Amygdala (tissue), 56 donors: ENCODE data around the gene STUM.
A peak's percentile ranks its signal among the peaks of the same experiment; 100 is the strongest.

ENCODE experiments used
- DNase-seq, 56 donors: peaks; one replicate each; lab custom pipeline; 2025; lab: John Stamatoyannopoulos, UW

The STUM gene

GRCh38 chr1:226646870-226647449 is 98.4 kb downstream of the STUM start:
- no peak for DNase-seq

- no peak for DNase-seq
Observed at GRCh38 chr1:226647719-226648118, 99.2 kb downstream of the STUM start.

GRCh38 chr1:226648421-226648820 is 99.9 kb downstream of the STUM start:
- DNase-seq, result no peak

GRCh38 chr1:226649244-226649643 is 100.7 kb downstream of the STUM start:
- DNase-seq, result no peak

- DNase-seq, result peak in 2 of 56 donors; percentile 30 to 31
Observed at GRCh38 chr1:226649780-226650179, 101.2 kb downstream of the STUM start.

- no peak for DNase-seq
Observed at GRCh38 chr1:226650236-226650841, 101.8 kb downstream of the STUM start.

- DNase-seq, result no peak
Observed at GRCh38 chr1:226651041-226651731, 102.6 kb downstream of the STUM start.

- peak in 7 of 56 donors; percentile 22 to 57 (median 42) for DNase-seq
Observed at GRCh38 chr1:226651732-226652105, 103.2 kb downstream of the STUM start.

GRCh38 chr1:226652613-226653012 is 104.0 kb downstream of the STUM start:
- DNase-seq, result no peak

GRCh38 chr1:226653311-226653921 is 104.9 kb downstream of the STUM start:
- DNase-seq, result no peak

GRCh38 chr1:226654046-226654667 is 105.6 kb downstream of the STUM start:
- DNase-seq, result no peak

- DNase-seq, result no peak
Observed at GRCh38 chr1:226654668-226655055, 106.1 kb downstream of the STUM start.

GRCh38 chr1:226655251-226656163 is 106.9 kb downstream of the STUM start:
- no peak for DNase-seq

GRCh38 chr1:226656201-226656600 is 107.6 kb downstream of the STUM start:
- DNase-seq, result no peak

GRCh38 chr1:226656601-226657277 is 108.2 kb downstream of the STUM start:
- DNase-seq, result peak in 3 of 56 donors; percentile 34 to 53 (median 43)

GRCh38 chr1:226657895-226658545 is 109.5 kb downstream of the STUM start:
- peak in 48 of 56 donors; percentile 25 to 86 (median 65) for DNase-seq

GRCh38 chr1:226658546-226659125 is 110.1 kb downstream of the STUM start:
- peak in 8 of 56 donors; percentile 34 to 77 (median 58) for DNase-seq
